DND-41 (cell line): ENCODE data around the gene BUD31.

Source experiments
- EZH2 ChIP-seq: IDR thresholded peaks from 3 replicates; pipeline ENCODE4 v1.6.1; 2012; ENCODE audit warnings: borderline replicate concordance, low read depth, mild to moderate bottlenecking, moderate library complexity, low read length, inconsistent platforms; ENCODE audit not compliant: severe bottlenecking
- TF ChIP-seq, protein P1 (sequence below): IDR thresholded peaks from 2 replicates; pipeline ENCODE4 v1.5.1; 2012; ENCODE audit warnings: borderline replicate concordance, low read length, moderate library complexity, mild to moderate bottlenecking; ENCODE audit not compliant: poor library complexity, severe bottlenecking; ENCODE audit errors: extremely low read depth

DNA sequence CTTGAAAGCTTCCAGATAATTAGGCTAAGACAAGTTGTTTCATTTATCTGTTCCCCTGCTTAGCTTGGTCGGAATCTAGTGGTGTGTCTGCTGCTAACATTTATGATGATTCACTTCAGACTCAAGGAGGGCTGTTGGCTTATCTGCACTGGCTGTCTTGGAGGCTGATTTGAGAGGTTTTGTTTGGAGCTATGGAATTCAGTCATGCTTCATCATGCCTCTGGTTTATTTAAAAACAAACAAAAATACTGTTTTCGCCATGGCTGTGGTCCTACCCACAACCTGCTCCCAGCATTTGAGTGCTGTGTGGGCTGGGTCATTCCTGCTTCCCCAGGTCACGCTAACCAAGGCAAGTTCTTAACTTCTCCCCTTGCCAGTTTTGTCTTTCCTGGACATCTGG lies 46.0 kb upstream of the BUD31 start:
- TF ChIP-seq, protein P1, sequence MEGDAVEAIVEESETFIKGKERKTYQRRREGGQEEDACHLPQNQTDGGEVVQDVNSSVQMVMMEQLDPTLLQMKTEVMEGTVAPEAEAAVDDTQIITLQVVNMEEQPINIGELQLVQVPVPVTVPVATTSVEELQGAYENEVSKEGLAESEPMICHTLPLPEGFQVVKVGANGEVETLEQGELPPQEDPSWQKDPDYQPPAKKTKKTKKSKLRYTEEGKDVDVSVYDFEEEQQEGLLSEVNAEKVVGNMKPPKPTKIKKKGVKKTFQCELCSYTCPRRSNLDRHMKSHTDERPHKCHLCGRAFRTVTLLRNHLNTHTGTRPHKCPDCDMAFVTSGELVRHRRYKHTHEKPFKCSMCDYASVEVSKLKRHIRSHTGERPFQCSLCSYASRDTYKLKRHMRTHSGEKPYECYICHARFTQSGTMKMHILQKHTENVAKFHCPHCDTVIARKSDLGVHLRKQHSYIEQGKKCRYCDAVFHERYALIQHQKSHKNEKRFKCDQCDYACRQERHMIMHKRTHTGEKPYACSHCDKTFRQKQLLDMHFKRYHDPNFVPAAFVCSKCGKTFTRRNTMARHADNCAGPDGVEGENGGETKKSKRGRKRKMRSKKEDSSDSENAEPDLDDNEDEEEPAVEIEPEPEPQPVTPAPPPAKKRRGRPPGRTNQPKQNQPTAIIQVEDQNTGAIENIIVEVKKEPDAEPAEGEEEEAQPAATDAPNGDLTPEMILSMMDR = no peak
- no peak for TF ChIP-seq EZH2
